Upper lobe of right lung (tissue), 1 donor: ENCODE data around the gene NHERF2. TPM values are rescaled to one million over a fixed set of nuclear protein-coding genes. Genes with fewer than 3 reads are reported as not detected.

Experiments used
- ATAC-seq: fragments of 200-7000 bp; cut with Tn5 transposase; one replicate; pipeline ENCODE4 v1.9.1; 2020; ENCODE audit warnings: mild to moderate bottlenecking, moderate library complexity
- DNase-seq: peaks from one replicate; pipeline ENCODE4 v3.0.0-alpha.2; 2020
- H3K27ac ChIP-seq: fragments of 200-600 bp; one replicate; pipeline ENCODE4 v1.8.0; 2022
- H3K27me3 ChIP-seq: fragments of 200-600 bp; one replicate; pipeline ENCODE4 v1.8.0; 2022; ENCODE audit warnings: mild to moderate bottlenecking
- H3K36me3 ChIP-seq: fragments of 200-600 bp; one replicate; pipeline ENCODE4 v1.8.0; 2022
- H3K4me1 ChIP-seq: fragments of 200-600 bp; one replicate; pipeline ENCODE4 v1.8.0; 2022
- H3K4me3 ChIP-seq: fragments of 200-600 bp; one replicate; pipeline ENCODE4 v1.8.0; 2022; ENCODE audit warnings: mild to moderate bottlenecking
- H3K9me3 ChIP-seq: fragments of 200-600 bp; one replicate; pipeline ENCODE4 v1.8.0; 2022
- intact Hi-C: fragments of 100-400 bp; cut with DNase I; formaldehyde crosslinking; loops from one replicate; pipeline ENCODE4 v1.11.0; 2022
- total RNA-seq: library from RNA; stranded (reverse); fragmentation: NEBNext Ultra II Directional; extraction: Animal tissue kit (Norgen Biotek cat#: 25700); gene quantifications from one replicate; pipeline ENCODE4 v1.2.1, GENCODE V29; 2021
- TF ChIP-seq, protein P1 (sequence below): fragments of 200-600 bp; IDR thresholded peaks from one replicate; pipeline ENCODE4 v1.8.0; 2022; ENCODE audit warnings: antibody characterized with exemption
- donor health status: DM: no; HTN: yes; CAD: no; lungs with severe emphysema.

NHERF2 gene
- total RNA-seq, 1 donor from 2014 or later = 363 TPM

DNA sequence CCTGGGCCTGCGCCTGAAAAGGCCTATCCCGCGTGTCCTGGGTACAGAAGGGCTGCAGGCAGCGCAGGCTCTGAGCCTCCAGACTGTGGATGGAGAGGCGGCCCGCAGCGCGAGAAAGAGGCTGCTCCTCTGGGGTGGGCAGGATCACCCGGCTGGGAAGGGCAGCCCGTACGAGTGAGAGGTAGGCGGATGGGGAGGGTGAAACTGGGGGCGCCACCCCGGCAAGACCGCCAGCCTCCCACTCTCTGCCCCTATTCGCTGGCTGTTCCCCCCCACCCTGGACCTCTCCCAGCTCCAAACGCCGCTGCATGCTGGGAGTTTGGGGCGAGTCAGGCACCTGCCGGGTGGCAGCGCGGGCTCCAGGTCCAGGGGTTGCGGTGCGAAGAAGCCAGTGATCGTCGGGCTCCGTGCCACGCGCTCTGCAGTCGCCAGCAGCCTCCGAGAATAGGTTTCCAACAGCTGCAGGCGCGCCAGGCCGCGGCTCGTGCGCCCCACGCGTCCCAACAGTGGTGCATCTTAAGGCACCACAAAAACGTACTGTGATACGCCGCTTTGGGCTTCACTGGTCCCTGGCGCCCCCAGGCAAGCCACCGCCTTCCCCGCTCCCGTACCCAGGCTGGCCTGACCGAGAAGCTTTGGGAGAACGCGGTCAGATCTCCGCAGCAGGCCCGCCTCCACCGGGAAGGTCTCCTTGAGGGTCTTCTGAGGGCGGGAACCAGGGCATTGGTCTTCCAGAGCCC is 46.5 kb upstream of the NHERF2 start:
- ATAC-seq (no peak), DNase-seq (no peak)
- TF ChIP-seq, protein P1, sequence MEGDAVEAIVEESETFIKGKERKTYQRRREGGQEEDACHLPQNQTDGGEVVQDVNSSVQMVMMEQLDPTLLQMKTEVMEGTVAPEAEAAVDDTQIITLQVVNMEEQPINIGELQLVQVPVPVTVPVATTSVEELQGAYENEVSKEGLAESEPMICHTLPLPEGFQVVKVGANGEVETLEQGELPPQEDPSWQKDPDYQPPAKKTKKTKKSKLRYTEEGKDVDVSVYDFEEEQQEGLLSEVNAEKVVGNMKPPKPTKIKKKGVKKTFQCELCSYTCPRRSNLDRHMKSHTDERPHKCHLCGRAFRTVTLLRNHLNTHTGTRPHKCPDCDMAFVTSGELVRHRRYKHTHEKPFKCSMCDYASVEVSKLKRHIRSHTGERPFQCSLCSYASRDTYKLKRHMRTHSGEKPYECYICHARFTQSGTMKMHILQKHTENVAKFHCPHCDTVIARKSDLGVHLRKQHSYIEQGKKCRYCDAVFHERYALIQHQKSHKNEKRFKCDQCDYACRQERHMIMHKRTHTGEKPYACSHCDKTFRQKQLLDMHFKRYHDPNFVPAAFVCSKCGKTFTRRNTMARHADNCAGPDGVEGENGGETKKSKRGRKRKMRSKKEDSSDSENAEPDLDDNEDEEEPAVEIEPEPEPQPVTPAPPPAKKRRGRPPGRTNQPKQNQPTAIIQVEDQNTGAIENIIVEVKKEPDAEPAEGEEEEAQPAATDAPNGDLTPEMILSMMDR = no peak
- peaks cover 42% of the 10 kb centered on the region for H3K27me3 ChIP-seq
- H3K4me1 ChIP-seq = peaks cover 15% of the 10 kb centered on the region
- peak overlapping the region; percentile 39 for H3K4me3 ChIP-seq
- no peaks in the 10 kb centered on the region for H3K9me3 ChIP-seq
- H3K27ac ChIP-seq = peak overlapping the region; percentile 65
- intact Hi-C loops = no loop called here
- peaks cover 33% of the 10 kb centered on the region for H3K36me3 ChIP-seq

DNA sequence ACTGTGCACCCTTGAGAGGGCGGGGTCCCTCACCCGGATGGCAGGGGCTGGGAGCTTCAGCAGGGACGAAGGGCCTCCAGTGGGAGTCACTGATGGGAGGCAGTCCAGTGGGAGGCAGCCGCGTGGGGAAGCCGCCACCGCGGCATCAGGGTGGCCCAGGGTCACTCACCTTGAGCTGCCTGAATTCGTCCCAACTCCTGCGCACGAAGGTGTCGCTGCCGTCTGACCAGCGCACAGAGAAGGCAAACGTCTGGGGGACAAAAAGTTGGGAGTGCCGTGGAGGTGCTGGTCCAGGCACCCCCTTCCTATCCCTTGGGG is 46.0 kb upstream of the NHERF2 start:
- Histone ChIP-seq H3K27ac (no peak overlapping the region), H3K4me3 (no peak overlapping the region), H3K4me1 (peaks cover 19% of the 10 kb centered on the region), H3K27me3 (peaks cover 42% of the 10 kb centered on the region), H3K36me3 (peaks cover 33% of the 10 kb centered on the region), H3K9me3 (no peaks in the 10 kb centered on the region)
- ATAC-seq = no peak
- DNase-seq = no peak
- TF ChIP-seq, protein P1 = no peak
- intact Hi-C loops = no loop called here

DNA sequence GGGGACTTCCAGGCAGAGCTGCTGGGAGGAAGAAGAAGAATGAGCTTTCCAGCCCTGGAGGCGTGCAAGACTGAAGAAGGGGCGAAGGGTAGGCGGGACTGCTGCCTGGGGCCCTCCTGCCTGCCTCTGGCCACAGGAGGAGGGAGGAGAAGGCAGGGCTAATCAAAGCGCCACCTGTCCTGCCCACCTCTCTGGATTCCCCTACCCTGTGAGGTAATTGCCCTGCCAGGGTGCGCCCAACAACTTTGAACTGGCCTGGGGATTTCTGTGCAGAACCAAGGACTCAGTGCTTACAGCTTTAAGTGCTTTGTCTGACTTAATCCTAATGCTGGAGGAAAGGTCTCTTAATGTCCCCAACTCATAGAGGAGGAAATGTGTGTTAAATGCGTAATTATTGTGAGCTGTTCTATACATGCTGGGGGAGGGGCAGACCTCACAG is 45.3 kb upstream of the NHERF2 start, which contains the start of gene NOXO1:
TSS of gene NOXO1 (minus strand) at position 72 of the 439 bp plus-strand sequence. CDS start 290 bp downstream, outside the sequence.
- peaks cover 42% of the 10 kb centered on the region for H3K27me3 ChIP-seq
- TF ChIP-seq, protein P1 = no peak
- no peaks in the 10 kb centered on the region for H3K9me3 ChIP-seq
- H3K27ac ChIP-seq = no peak within 1 kb of the TSS
- ATAC-seq (no peak), DNase-seq (no peak)
- H3K4me1 ChIP-seq = peaks cover 19% of the 10 kb centered on the region
- H3K36me3 ChIP-seq = peaks cover 33% of the 10 kb centered on the region
- intact Hi-C loops = no loop called here
- H3K4me3 ChIP-seq = peak within 1 kb of the TSS; percentile 39

DNA sequence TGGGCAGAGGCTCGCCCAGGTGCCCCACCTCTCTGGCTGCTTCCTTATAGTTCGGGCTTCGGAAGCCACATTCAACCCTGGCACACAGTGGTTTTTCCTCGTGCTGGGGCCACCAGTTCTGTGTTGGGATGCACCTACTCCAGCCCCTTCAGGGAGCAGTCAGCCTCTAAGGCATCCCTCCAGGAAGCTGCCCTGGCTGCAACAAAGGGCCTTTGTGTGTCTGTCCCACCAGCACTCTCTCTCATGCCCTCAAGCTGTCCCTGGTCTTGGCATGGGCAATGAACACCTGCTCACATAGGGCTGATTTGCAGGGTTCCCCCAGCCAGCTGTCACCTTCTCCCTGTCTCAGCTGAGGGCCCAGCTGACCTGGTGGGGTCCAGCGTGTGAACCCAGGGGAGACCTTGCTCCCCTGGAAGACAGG is 44.7 kb upstream of the NHERF2 start:
- TF ChIP-seq, protein P1 = no peak
- Histone ChIP-seq H3K9me3 (no peaks in the 10 kb centered on the region), H3K36me3 (peaks cover 32% of the 10 kb centered on the region), H3K27me3 (peaks cover 42% of the 10 kb centered on the region), H3K27ac (no peak overlapping the region), H3K4me1 (peaks cover 19% of the 10 kb centered on the region), H3K4me3 (no peak overlapping the region)
- no peak for DNase-seq
- intact Hi-C loops = no loop called here
- no peak for ATAC-seq

DNA sequence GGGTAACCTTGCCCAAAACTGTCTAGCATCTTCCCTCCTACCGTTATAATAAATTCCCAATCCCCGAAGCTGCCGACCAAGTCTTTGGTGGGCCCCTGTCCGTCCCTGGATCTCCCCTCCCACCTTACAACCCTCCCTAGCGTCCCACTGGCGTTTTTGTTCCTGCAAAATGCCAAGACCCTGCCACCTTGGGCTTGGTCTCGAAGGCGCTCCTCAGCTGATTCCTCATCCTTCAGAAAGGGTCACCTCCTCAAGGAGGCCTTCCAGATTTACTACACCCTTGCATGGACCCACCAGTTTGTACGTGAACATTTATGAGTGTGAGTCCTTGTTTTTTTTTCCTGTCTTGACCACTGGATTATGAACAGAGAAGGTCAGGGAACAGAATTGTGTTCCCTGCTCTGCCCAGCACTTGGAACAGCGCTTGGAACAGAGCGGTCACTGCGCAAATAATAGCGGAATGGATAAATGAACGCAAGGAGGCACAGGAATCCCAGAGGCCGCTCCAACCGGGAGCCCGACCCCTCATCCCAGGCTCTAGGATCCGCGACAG is 43.6 kb upstream of the NHERF2 start:
- peak overlapping the region; percentile 87 for H3K27ac ChIP-seq
- H3K4me1 ChIP-seq = peaks cover 19% of the 10 kb centered on the region
- peak overlapping the region; percentile 89 for H3K4me3 ChIP-seq
- intact Hi-C loops = no loop called here
- H3K27me3 ChIP-seq = peaks cover 39% of the 10 kb centered on the region
- TF ChIP-seq, protein P1 = no peak
- peaks cover 25% of the 10 kb centered on the region for H3K36me3 ChIP-seq
- no peak for ATAC-seq
- no peak for DNase-seq
- no peaks in the 10 kb centered on the region for H3K9me3 ChIP-seq
